IgD-negative memory B cell (primary cell): ENCODE data around the gene CD8B. TPM values are rescaled to one million over a fixed set of nuclear protein-coding genes. Genes with fewer than 3 reads are reported as not detected.
"Not testable (repeated sequence)": the region's sequence is repeated elsewhere in the genome, so short reads cannot be mapped to it uniquely, and the experiment has no call there.

ENCODE experiments used
- H3K27ac Mint-ChIP-seq, 3 donors: one replicate each; pipeline ENCODE4 v1.8.0; 2020 to 2022; ENCODE audit warnings: mild to moderate bottlenecking in 3 of 3, mixed read lengths in 3 of 3, moderate library complexity in 1 of 3
- H3K27me3 Mint-ChIP-seq: one replicate; pipeline ENCODE4 v1.8.0; 2021; ENCODE audit warnings: mixed read lengths
- H3K36me3 Mint-ChIP-seq: one replicate; pipeline ENCODE4 v1.8.0; 2020; ENCODE audit warnings: mild to moderate bottlenecking, mixed read lengths
- H3K4me1 Mint-ChIP-seq, 3 donors: one replicate each; pipeline ENCODE4 v1.8.0; 2020 to 2022; ENCODE audit warnings: mixed read lengths in 3 of 3, mild to moderate bottlenecking in 1 of 3
- H3K4me3 Mint-ChIP-seq, 4 donors: one replicate each; pipeline ENCODE4 v1.8.0; 2020 to 2022; ENCODE audit warnings: mild to moderate bottlenecking in 4 of 4, mixed read lengths in 4 of 4, moderate library complexity in 3 of 4
- H3K9me3 Mint-ChIP-seq, 3 donors: one replicate each; pipeline ENCODE4 v1.8.0; 2020 to 2021; ENCODE audit warnings: mixed read lengths in 3 of 3, mild to moderate bottlenecking in 1 of 3
- polyA plus RNA-seq: library from polyadenylated mRNA; unstranded; fragments of 300-500 nt; fragmentation: Illumina TruSeq; gene quantifications from one replicate; pipeline ENCODE4 v1.2.3, GENCODE V29; 2021

The CD8B gene
- 1.1 TPM for polyA plus RNA-seq

- not testable (repeated sequence) for H3K4me1 Mint-ChIP-seq, H3K27ac Mint-ChIP-seq, H3K27me3 Mint-ChIP-seq, H3K36me3 Mint-ChIP-seq, H3K9me3 Mint-ChIP-seq
- peak within 1 kb of the TSS in 1 of 4 donors; percentile 9 for H3K4me3 Mint-ChIP-seq
Measured at GRCh38 chr2:86861628-86862379, at the start of gene CD8B. TSS of gene CD8B (minus strand) at chr2:86861886. CDS start at chr2:86861865, 21 bp downstream.

DNA sequence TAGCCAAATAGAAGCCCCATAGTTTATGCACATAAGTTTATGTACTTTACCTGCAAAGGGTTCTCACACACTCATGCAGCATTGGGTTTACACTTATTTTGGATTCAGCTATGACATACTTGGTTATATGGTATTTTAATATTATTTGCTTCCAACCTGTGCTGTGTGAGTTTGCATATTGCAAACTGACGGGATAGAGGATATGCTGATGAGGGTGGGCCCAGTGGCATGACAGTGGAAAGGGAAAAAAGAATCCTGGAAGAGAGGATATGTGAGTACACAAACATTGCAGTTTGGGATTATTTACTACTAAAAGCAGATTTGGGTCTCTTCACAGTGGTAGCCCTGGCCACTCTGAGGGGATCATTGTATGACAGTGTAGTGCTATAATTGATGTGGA, 44.2 kb upstream of the CD8B start:
- H3K27me3 Mint-ChIP-seq, H3K9me3 Mint-ChIP-seq, H3K4me1 Mint-ChIP-seq, H3K4me3 Mint-ChIP-seq, H3K27ac Mint-ChIP-seq, H3K36me3 Mint-ChIP-seq: not testable (repeated sequence)

GRCh38 chr2:86900687-86901086, 39.0 kb upstream of the CD8B start:
- not testable (repeated sequence) for H3K4me1 Mint-ChIP-seq, H3K27me3 Mint-ChIP-seq, H3K27ac Mint-ChIP-seq, H3K9me3 Mint-ChIP-seq, H3K36me3 Mint-ChIP-seq, H3K4me3 Mint-ChIP-seq

- not testable (repeated sequence) for H3K27ac Mint-ChIP-seq, H3K27me3 Mint-ChIP-seq, H3K4me1 Mint-ChIP-seq, H3K9me3 Mint-ChIP-seq, H3K4me3 Mint-ChIP-seq, H3K36me3 Mint-ChIP-seq
Measured at GRCh38 chr2:86886026-86886425, 24.3 kb upstream of the CD8B start.

DNA sequence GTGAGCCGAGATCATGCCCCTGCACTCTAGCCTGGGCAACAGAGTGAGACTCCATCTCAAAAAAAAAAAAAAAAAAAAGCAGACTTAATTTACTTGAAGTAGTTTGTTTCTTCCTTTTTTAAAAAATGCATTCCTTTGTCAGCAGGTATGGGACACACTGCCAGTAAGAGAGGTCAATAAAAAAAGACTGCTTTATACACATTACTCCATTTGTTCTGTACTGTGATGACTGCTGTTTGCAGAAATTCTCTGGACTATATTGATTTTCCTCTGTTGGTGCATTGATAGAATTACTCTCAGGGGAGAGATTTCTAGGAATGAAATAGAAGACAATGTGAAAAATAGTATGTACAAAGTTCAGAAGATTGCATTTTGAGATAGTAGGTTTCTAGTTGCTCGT, 21.2 kb upstream of the CD8B start:
- H3K27me3 Mint-ChIP-seq, H3K27ac Mint-ChIP-seq, H3K9me3 Mint-ChIP-seq, H3K4me3 Mint-ChIP-seq, H3K36me3 Mint-ChIP-seq, H3K4me1 Mint-ChIP-seq: not testable (repeated sequence)

GRCh38 chr2:86882118-86882665, 20.5 kb upstream of the CD8B start:
- H3K4me3 Mint-ChIP-seq, H3K27ac Mint-ChIP-seq, H3K4me1 Mint-ChIP-seq, H3K36me3 Mint-ChIP-seq, H3K9me3 Mint-ChIP-seq, H3K27me3 Mint-ChIP-seq: not testable (repeated sequence)

DNA sequence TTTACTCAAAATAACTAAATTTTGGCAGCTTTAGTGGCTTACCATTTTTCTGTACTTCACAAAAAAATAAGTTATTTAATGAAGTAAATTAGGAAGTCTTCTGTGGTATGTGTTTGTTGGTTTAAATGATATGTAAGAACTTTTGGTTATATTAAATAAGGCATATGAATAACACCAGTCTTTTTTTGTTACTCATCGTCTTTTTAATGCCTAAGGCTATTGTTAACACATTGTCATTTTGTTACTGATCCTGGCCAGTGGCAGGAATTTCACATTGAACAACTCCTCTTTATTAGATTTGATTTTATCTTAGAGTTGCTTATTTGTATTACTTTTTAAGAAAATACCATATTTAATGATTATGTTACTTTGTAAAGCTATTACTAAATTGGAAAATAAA, 17.3 kb upstream of the CD8B start:
- H3K27ac Mint-ChIP-seq, H3K9me3 Mint-ChIP-seq, H3K36me3 Mint-ChIP-seq, H3K4me1 Mint-ChIP-seq, H3K4me3 Mint-ChIP-seq, H3K27me3 Mint-ChIP-seq: not testable (repeated sequence)

GRCh38 chr2:86870941-86871340, 9.3 kb upstream of the CD8B start:
- H3K9me3 Mint-ChIP-seq, H3K4me3 Mint-ChIP-seq, H3K36me3 Mint-ChIP-seq, H3K4me1 Mint-ChIP-seq, H3K27me3 Mint-ChIP-seq, H3K27ac Mint-ChIP-seq: not testable (repeated sequence)

- H3K4me3 Mint-ChIP-seq, H3K36me3 Mint-ChIP-seq, H3K4me1 Mint-ChIP-seq, H3K27ac Mint-ChIP-seq, H3K27me3 Mint-ChIP-seq, H3K9me3 Mint-ChIP-seq: not testable (repeated sequence)
Measured at GRCh38 chr2:86868895-86869468, 7.3 kb upstream of the CD8B start.

DNA sequence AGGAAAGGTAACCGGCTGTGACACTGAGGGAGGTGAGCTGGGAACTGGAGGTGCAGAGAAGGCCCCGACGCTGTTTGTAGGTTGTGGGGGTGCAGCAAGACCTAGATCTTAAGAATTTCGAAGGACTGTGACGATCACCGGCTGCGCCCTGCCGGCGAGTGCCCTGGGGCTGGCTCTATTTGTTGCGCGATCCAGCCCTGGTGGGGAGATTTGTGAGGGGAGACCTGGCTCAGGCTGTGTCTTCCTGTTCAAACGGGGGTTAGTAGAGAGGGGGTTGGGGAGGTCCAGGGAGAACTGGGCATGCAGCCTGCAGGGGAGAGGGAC, 656 bp upstream of the CD8B start:
- H3K27me3 Mint-ChIP-seq, H3K27ac Mint-ChIP-seq, H3K9me3 Mint-ChIP-seq, H3K36me3 Mint-ChIP-seq, H3K4me1 Mint-ChIP-seq: not testable (repeated sequence)
- H3K4me3 Mint-ChIP-seq = peak overlapping the region in 1 of 4 donors; percentile 9

DNA sequence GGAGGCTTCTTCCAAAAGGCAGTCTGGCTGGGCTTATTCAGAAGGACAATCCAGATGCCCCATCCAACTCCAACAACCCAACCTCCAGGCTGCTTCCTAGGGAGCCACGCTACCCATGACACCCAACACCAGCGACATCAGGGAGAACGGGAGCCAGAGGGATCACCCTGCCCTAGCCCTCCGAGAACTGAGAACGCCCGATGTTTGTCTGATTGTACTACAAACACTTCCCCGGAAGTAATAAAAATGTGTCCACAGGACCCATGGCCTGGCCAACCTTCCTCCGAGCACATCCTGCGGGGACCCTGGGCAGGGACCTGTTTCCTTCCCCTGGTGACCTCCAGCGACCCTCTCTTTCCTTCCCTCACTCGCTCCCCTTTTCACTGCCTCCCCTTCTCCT, 511 bp downstream of the CD8B start:
- H3K4me1 Mint-ChIP-seq, H3K9me3 Mint-ChIP-seq, H3K4me3 Mint-ChIP-seq, H3K27ac Mint-ChIP-seq, H3K27me3 Mint-ChIP-seq, H3K36me3 Mint-ChIP-seq: not testable (repeated sequence)

GRCh38 chr2:86860573-86860972, 1.1 kb downstream of the CD8B start:
- peak overlapping the region in 1 of 4 donors; percentile 3 for H3K4me3 Mint-ChIP-seq

DNA sequence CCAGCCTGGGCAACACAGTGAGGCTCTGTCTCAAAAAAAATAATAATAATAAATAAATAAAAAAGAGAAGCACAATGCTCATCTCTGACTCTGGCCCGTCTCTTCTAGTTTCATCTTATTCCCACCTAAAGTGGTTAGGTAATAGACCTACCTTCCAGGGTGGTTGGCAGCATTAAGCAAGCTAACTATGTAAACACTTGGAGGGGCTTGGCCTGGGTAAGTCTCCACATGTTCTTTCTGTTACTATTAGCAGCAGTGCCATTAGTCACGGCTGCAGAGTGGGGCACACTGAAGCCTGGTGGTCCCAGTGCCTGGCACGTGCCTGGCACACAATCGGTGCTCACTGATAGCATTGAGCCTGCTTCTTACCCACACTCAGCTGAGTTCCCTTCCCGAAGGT, 4.0 kb downstream of the CD8B start:
- not testable (repeated sequence) for H3K27me3 Mint-ChIP-seq, H3K4me1 Mint-ChIP-seq, H3K4me3 Mint-ChIP-seq, H3K27ac Mint-ChIP-seq, H3K9me3 Mint-ChIP-seq, H3K36me3 Mint-ChIP-seq

More at GRCh38 chr2:86860573-86860972, 1.1 kb downstream of the CD8B start:
- not testable (repeated sequence) for H3K4me1 Mint-ChIP-seq, H3K27ac Mint-ChIP-seq, H3K36me3 Mint-ChIP-seq, H3K9me3 Mint-ChIP-seq, H3K27me3 Mint-ChIP-seq

GRCh38 chr2:86856498-86856897, 5.2 kb downstream of the CD8B start:
- H3K4me1 Mint-ChIP-seq, H3K9me3 Mint-ChIP-seq, H3K36me3 Mint-ChIP-seq, H3K27ac Mint-ChIP-seq, H3K27me3 Mint-ChIP-seq, H3K4me3 Mint-ChIP-seq: not testable (repeated sequence)

- not testable (repeated sequence) for H3K36me3 Mint-ChIP-seq, H3K27me3 Mint-ChIP-seq, H3K4me1 Mint-ChIP-seq, H3K9me3 Mint-ChIP-seq, H3K4me3 Mint-ChIP-seq, H3K27ac Mint-ChIP-seq
Measured at GRCh38 chr2:86855981-86856380, 5.7 kb downstream of the CD8B start.

DNA sequence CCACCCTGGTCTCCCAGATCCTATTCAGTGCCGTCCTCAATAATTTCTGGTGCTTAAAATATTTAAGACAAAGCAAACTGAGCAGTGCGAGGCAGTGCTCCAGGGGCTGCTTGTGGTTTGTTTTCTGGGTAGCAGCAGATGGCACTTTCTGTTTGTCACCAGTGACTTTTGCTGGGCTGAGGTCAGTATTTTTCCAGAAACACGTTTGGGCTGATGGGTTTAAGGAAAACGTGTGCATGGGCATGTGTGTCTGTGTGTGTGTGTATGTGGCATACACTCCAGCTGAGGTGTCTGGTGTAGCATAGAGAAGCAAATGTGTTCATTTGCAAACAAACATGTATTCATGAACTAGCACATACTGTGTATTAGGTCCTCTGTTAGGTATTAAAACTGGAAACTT, 10.1 kb downstream of the CD8B start:
- H3K9me3 Mint-ChIP-seq, H3K4me1 Mint-ChIP-seq, H3K27ac Mint-ChIP-seq, H3K36me3 Mint-ChIP-seq, H3K4me3 Mint-ChIP-seq, H3K27me3 Mint-ChIP-seq: not testable (repeated sequence)
